Breast epithelium (tissue), 3 donors: ENCODE measurements around the gene RHOT1.

Experiments used
- POLR2A ChIP-seq: fragments of 450-650 bp; IDR thresholded peaks from one replicate; pipeline ENCODE4 v1.6.1; 2016; ENCODE audit warnings: antibody characterized with exemption, mild to moderate bottlenecking, moderate library complexity
- POLR2AphosphoS5 ChIP-seq, 3 donors: sonication (generic); formaldehyde crosslinking; IDR thresholded peaks; one replicate each; pipeline ENCODE4 v1.6.1; 2017; ENCODE audit warnings: antibody characterized with exemption in 3 of 3
- TF ChIP-seq, protein P1 (sequence below), 3 donors: fragments of 450-650 bp; IDR thresholded peaks; one replicate each; pipeline ENCODE4 v1.5.1; 2016 to 2017; ENCODE audit warnings: antibody characterized with exemption in 3 of 3, mild to moderate bottlenecking in 3 of 3, moderate library complexity in 3 of 3

DNA sequence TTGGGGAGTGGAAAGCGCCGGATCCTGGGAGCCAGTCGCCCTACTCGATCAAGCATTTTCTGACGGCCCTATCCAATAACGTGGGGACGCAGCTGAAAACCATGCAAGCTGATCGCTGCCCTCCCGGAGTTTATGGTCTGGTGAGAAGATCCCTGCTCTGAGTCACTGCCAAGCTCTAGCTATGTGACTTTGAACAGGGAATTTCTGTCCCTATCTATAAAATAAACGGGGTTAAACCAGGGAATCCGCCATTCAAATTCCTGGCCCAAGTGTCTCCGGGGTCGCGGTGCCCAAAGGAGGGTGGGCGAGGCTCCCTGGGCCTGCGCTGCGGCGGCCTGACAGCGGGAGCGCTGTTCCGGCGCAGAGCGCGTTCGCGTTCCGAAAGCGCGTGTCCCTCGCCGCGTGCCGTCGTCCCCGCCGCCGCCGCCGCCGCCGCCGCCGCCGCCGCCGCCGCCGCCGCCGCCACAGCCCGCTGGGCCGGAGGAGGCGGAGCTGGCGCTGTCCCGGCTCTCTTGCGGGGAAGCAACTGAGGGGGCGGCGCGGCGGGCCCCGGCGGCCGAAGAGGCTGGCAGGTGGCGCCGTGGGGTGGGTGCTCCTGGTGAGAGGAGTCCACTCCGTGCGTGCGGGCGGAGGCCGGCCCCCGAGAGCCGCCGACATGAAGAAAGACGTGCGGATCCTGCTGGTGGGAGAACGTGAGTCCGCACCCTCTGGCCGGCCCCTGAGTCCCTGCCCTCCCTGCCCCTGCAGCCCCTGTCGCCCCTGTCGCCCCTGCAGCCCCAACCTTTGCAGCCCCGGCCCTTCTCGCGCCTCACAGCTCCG lies at the start of gene RHOT1:
- TF ChIP-seq, protein P1, sequence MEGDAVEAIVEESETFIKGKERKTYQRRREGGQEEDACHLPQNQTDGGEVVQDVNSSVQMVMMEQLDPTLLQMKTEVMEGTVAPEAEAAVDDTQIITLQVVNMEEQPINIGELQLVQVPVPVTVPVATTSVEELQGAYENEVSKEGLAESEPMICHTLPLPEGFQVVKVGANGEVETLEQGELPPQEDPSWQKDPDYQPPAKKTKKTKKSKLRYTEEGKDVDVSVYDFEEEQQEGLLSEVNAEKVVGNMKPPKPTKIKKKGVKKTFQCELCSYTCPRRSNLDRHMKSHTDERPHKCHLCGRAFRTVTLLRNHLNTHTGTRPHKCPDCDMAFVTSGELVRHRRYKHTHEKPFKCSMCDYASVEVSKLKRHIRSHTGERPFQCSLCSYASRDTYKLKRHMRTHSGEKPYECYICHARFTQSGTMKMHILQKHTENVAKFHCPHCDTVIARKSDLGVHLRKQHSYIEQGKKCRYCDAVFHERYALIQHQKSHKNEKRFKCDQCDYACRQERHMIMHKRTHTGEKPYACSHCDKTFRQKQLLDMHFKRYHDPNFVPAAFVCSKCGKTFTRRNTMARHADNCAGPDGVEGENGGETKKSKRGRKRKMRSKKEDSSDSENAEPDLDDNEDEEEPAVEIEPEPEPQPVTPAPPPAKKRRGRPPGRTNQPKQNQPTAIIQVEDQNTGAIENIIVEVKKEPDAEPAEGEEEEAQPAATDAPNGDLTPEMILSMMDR (IDR thresholded peaks at IDR 0.05), result peak in 2 of 3 donors; percentile 60 to 78
- TF ChIP-seq POLR2AphosphoS5 (IDR thresholded peaks at IDR 0.05), result peak in 1 of 3 donors; percentile 31
- TF ChIP-seq POLR2A, result no peak
